HUES48 (cell line): ENCODE data around the gene SIK1.
"Not testable (repeated sequence)": the region's sequence is repeated elsewhere in the genome, so short reads cannot be mapped to it uniquely, and the experiment has no call there.

Experiments
- H3K27ac ChIP-seq: one replicate; pipeline ENCODE4 v1.7.0; 2013; ENCODE audit warnings: low read depth, low read length, inconsistent platforms
- H3K27me3 ChIP-seq: 2 replicates; pipeline ENCODE4 v1.6.1; 2013; ENCODE audit warnings: mild to moderate bottlenecking, low read length; ENCODE audit not compliant: control insufficient read depth, insufficient read depth
- H3K36me3 ChIP-seq: 2 replicates; pipeline ENCODE4 v1.6.1; 2013; ENCODE audit warnings: low read length; ENCODE audit not compliant: control insufficient read depth, insufficient read depth
- H3K4me1 ChIP-seq: 2 replicates; pipeline ENCODE4 v1.6.1; 2013; ENCODE audit warnings: mild to moderate bottlenecking, low read length; ENCODE audit not compliant: control insufficient read depth, insufficient read depth
- H3K4me3 ChIP-seq: 2 replicates; pipeline ENCODE4 v1.5.1; 2013; ENCODE audit warnings: mild to moderate bottlenecking, low read depth, low read length
- H3K9ac ChIP-seq: 2 replicates; pipeline ENCODE4 v1.6.1; 2013; ENCODE audit warnings: mild to moderate bottlenecking, low read depth, low read length, moderate library complexity
- H3K9me3 ChIP-seq: 2 replicates; pipeline ENCODE4 v1.6.1; 2013; ENCODE audit warnings: low read length; ENCODE audit not compliant: control insufficient read depth, insufficient read depth

Gene SIK1

GRCh38 chr21:43426404-43427241 lies at the start of gene SIK1:
SIK1 (minus strand) TSS chr21:43427131; CDS start chr21:43426178, 953 bp downstream.
- not testable (repeated sequence) for H3K27ac ChIP-seq, H3K4me1 ChIP-seq, H3K4me3 ChIP-seq, H3K36me3 ChIP-seq, H3K9me3 ChIP-seq, H3K27me3 ChIP-seq, H3K9ac ChIP-seq

- H3K27me3 ChIP-seq, H3K4me3 ChIP-seq, H3K9ac ChIP-seq, H3K9me3 ChIP-seq, H3K36me3 ChIP-seq, H3K4me1 ChIP-seq, H3K27ac ChIP-seq: not testable (repeated sequence)
These were observed 44.8 kb upstream of the SIK1 start for GRCh38 chr21:43471597-43472242.

- not testable (repeated sequence) for H3K27me3 ChIP-seq, H3K9me3 ChIP-seq, H3K36me3 ChIP-seq, H3K27ac ChIP-seq, H3K4me3 ChIP-seq, H3K4me1 ChIP-seq, H3K9ac ChIP-seq
These were observed 43.0 kb upstream of the SIK1 start for GRCh38 chr21:43469719-43470458.

DNA sequence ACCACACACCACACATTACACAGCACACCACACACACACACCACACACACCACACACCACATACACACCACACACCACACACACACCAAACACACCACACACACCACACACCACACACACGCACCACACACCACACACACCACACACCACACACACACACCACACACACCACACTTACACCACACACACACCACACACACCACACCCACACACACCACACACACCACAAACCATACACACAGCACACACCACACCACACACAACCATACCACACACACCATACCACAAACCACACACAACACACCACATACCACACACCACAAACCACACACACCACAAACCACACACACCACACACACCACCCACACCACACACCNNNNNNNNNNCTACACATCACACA lies 40.9 kb upstream of the SIK1 start:
- Histone ChIP-seq H3K9ac (no peak overlapping the region), H3K36me3 (no peaks in the 10 kb centered on the region), H3K9me3 (no peaks in the 10 kb centered on the region), H3K4me1 (no peaks in the 10 kb centered on the region), H3K4me3 (no peak overlapping the region), H3K27ac (no peak overlapping the region), H3K27me3 (no peaks in the 10 kb centered on the region)

GRCh38 chr21:43465159-43465558 lies 38.2 kb upstream of the SIK1 start:
- not testable (repeated sequence) for H3K9ac ChIP-seq, H3K4me3 ChIP-seq, H3K36me3 ChIP-seq, H3K4me1 ChIP-seq, H3K9me3 ChIP-seq, H3K27me3 ChIP-seq, H3K27ac ChIP-seq

DNA sequence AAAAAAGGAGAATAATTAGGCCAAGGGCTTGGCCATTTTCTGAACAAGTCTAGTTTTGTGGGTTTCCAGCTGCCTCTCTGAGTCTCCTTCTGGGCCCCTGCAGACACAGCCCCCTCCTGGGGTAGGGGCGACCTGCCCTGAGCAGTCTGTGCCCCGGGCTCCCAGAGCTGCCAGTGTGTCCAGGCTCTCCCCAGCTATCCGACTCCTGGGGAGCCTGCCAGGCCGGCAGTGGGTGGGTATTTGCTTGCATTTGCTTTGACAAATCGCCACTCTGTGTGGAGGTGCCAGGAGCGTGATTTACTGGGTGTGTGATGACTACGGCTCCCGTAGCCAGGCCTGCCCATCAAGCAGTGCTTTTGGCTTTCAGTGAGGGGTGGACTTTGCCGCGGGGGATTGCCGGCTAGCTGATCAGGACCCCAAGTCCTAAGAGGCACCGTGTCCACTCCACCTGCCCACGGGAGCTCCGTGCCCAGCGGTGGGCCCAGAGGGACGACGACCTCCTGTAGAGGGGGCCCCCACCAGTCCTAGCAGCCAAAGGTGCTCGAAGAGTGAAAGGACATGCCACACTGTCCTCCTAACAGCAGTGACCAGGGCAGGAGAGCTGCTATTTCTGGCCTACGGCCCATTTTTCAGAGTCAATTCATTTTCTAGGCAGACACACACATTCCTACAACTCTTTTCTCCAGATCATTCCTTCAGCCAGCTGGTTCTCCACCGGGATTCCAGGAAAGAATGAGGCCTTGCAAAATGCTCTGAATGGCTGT lies 36.7 kb upstream of the SIK1 start:
- not testable (repeated sequence) for H3K9ac ChIP-seq, H3K36me3 ChIP-seq, H3K27ac ChIP-seq, H3K4me3 ChIP-seq, H3K9me3 ChIP-seq, H3K4me1 ChIP-seq, H3K27me3 ChIP-seq

- H3K4me1 ChIP-seq, H3K36me3 ChIP-seq, H3K9ac ChIP-seq: not testable (repeated sequence)
These were observed 36.0 kb upstream of the SIK1 start for GRCh38 chr21:43462932-43463331.

GRCh38 chr21:43460475-43460874 lies 33.5 kb upstream of the SIK1 start:
- H3K9me3 ChIP-seq, H3K4me3 ChIP-seq, H3K9ac ChIP-seq, H3K27me3 ChIP-seq, H3K27ac ChIP-seq, H3K4me1 ChIP-seq, H3K36me3 ChIP-seq: not testable (repeated sequence)

More at GRCh38 chr21:43462932-43463331, 36.0 kb upstream of the SIK1 start:
- H3K27ac ChIP-seq, H3K4me3 ChIP-seq, H3K9me3 ChIP-seq, H3K27me3 ChIP-seq: not testable (repeated sequence)

- H3K4me3 ChIP-seq, H3K9ac ChIP-seq, H3K27ac ChIP-seq, H3K4me1 ChIP-seq, H3K36me3 ChIP-seq, H3K9me3 ChIP-seq, H3K27me3 ChIP-seq: not testable (repeated sequence)
These were observed 32.1 kb upstream of the SIK1 start for GRCh38 chr21:43458995-43459394.

DNA sequence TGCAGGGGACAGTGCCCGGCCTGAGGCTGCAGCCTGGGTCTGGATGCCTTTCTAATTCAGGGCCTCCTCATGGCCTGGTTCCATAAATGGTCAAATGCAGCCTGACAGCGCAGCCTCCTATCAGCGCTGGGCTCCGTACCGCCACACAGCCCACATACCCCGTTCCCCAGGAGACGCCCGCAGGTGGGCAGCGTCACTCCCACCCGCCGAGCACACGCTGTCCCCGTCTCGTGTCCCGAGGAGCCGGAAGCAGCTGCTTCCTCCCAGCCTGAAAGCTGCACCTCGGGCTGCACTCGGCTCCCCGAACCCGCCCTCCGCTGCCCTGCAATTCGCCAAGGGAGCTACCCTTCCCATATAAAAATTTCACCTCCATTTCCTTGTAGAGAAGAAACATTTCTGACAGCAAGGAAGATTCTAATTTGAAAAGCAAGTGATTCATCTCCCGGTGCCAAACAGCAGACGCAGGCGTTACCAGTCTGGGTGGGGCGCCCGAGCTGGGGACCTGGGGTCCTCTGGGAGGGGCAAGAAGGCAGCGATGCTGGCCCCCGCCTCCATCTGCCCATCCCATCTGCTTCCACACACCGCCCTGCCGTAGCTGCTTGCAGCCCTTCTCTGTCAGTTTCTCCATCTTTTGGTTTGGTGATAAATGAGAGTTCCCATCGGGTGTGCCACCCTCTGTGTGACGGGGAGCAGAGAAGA lies 29.8 kb upstream of the SIK1 start:
- H3K36me3 ChIP-seq, H3K9ac ChIP-seq, H3K27ac ChIP-seq, H3K4me3 ChIP-seq, H3K4me1 ChIP-seq, H3K9me3 ChIP-seq, H3K27me3 ChIP-seq: not testable (repeated sequence)
